Stimulated activated CD4-positive, alpha-beta T cell treated with anti-CD3 and anti-CD28 coated beads, TNF-alpha, amount 100 ng/mL, for 48 hours (primary cell): ENCODE data around the gene PADI3.

ENCODE experiments used
- DNase-seq, 3 donors: peaks; one replicate each; pipeline ENCODE4 v3.0.0-alpha.2; 2020; ENCODE audit warnings: low read depth in 3 of 3

The PADI3 gene

DNA sequence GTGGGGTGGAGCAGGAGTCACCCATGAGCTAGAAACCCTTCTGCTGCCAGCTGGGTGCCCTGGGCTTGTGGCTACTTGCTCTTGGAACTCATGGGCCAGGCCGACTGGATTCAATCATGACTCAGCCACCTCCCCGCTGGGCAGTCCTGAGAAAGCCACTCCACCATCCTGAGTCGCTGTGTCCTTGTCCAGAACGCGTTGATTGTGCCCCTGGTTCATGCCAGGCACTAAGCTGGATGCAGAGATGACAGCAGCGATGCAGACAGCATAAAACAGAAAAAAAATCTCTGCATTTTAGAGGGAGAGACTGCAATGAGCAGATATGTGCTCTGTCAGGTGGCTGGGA lies 33.4 kb upstream of the PADI3 start:
- DNase-seq, result no peak

DNA sequence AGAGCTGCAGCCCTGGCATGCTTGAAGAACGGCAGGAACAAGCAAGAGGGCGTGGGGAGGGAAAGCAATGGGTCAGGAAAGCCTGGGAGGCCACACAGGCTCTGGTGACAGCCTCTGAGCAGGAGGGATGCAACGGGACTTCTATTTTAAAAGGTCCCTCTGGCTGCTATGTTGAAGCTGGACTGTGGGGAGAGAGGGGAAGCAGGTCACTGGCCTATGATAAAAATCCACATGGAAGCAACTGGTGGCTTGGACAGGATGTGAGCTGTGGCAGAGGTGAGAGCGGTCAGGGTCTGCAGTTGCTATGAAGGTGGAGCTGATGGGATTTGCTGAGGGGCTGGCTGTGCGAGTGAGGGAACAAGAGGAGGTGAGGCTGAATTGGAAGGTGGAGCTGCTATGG lies 32.8 kb upstream of the PADI3 start:
- DNase-seq, result no peak

DNA sequence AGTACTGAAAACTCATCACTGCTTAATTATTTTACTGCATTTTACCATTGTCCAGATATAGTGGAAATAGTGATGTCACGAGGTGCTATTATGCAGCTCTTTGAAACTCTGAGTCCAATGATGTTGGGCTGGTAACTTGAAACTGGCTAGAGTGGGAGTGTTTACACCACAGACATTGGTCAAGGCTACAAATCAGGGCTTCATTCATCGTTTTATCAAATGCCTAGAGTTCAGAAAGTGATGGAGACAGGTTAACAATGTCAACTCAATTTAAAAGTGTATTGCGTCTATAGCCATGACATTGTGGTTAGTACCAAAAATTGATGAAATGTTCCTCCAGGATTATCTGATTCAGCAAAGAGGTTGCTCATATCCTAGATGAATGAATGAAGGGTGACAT lies 31.3 kb upstream of the PADI3 start:
- no peak for DNase-seq

DNA sequence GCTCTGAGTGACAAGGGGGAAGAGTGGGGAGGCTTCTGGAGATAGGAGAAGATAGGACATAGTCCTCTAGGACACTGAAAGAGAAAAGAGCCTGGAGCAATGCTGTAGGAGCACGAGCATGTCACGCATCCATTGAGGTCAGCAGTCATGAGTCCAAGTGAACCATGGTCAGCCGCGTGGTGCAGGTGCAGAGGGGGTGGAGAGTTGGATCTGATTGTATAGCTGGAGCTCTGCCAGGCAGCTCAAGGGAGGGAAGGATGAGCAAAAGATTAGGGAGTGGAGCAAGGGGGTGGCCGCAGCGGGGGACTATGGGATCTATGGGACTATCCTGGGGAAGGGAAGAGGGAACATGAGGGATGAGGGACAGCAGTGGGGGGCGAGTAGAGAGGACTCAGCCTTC lies 30.0 kb upstream of the PADI3 start:
- DNase-seq, result no peak

DNA sequence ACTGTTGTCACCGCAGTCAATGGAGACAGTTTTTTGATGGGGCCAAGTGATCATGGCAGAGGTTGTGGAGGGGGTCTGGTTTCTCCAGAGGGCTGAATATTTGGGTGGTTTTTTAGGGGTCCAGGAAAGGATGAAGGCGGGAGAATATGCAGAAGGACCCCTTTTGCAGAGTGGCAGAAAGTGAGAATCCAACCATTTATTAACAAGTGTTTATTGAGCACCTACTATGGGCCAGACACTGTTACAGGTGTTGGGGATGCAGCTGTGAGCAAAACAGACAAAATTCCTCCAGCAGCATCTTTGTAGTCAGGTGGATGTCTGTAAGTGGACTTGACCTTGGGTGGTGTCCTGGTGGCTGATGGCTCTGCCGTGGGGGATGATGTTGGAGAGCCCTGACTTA lies 28.6 kb upstream of the PADI3 start:
- no peak for DNase-seq

GRCh38 chr1:17222557-17222956 lies 26.3 kb upstream of the PADI3 start:
- no peak for DNase-seq

DNA sequence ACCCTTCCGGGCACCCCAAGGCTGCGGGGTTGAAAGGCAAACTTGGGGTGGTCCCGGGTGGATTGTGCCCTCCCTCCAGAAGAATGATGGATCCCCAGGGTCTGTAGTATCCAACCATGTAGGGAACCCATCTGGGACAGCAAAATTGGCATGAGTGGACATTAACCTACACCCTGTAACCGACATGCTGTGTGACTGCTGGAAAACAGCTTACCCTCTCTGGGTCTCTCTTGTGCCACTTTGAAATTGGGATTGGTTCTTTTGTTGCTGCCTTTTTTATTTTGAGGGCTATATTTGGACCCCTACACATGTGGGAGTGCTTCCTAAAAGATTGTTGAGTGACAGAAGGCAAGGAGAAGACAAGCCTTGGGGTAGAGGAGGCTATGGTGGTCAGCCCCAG lies 24.5 kb upstream of the PADI3 start:
- DNase-seq, result no peak

DNA sequence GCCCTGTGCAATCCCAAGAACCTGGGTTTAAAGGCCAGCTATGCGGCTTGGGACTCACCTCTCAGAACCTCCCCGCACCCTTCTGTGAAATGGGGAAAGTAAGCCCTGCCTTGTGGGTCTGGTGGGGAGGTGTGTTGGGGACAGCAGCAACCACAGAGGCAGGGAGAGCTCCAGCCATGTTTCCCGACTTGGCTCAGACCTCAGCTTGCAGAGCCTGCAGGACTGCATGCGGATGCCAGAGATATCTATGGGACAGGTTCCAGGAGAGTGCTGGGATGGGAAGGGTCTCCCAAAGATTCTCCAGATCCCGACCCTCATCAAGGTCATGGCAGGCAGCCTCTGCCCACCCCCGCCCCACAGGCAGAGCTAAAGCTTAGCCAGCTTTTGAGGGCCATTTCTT lies 23.8 kb upstream of the PADI3 start:
- DNase-seq, result no peak

DNA sequence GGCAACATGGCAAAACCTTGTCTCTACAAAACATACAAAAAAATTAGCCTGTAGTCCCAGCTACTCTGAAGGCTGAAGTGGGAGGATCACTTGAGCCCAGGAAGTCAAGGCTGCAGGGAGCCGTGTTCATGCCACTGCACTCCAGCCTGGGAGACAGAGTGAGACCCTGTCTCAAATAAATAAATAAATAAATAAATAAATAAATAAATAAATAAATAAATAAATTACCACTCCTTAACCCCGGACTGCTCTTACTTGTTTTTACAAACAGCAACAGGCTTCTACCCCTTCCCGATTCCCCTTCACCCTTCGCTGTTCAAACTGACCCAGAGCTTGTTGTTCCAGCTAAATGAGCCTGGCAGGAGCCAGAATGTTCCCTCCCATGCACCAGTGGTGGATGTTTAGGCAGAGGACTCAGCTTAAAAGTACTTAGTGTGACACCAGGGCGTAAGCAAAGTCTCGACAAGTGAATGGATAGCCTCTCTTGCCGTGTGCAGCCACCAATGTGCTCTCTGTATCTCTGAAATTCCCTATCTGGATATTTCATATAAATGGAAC lies 21.5 kb upstream of the PADI3 start:
- DNase-seq, result no peak

- DNase-seq, result no peak
Observed at GRCh38 chr1:17228619-17229018, 20.3 kb upstream of the PADI3 start.

GRCh38 chr1:17229379-17229778 lies 19.5 kb upstream of the PADI3 start:
- DNase-seq, result no peak

- DNase-seq, result no peak
Observed at GRCh38 chr1:17230106-17230505, 18.8 kb upstream of the PADI3 start.

- no peak for DNase-seq
Observed at GRCh38 chr1:17230671-17231310, 18.1 kb upstream of the PADI3 start.

- no peak for DNase-seq
Observed at GRCh38 chr1:17232759-17233661, 15.9 kb upstream of the PADI3 start.

DNA sequence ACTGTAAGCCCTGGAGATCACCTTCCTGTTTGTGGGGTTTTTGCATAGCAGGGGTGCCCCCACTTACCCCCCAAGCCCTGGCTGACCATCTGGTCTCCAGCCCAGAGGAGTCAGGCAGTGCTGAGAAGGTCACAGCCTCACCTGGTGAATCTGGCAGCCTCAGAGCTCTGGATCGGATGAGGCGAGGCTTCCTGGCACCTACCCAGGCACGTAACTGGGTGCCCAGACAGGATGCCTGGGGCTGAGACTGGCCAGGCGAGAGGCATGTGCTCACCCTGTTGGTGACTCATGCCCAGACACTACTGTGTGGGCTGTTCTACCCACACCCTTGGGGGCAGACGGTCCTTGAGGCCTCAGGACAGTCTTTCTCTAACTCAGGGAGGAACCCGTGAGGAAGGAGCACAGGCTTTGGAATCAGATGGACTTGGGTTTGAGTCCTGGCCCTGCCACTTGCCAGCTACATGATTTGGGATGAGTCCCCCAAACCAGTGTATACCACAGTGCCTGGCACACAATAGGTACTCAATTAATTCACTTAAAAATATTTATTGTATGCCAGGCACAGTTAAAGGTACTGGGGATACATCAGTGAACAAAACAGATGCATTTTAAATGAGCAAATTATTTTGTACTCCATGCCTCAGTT lies 15.1 kb upstream of the PADI3 start:
- DNase-seq, result no peak

- no peak for DNase-seq
Observed at GRCh38 chr1:17234405-17234804, 14.5 kb upstream of the PADI3 start.

DNA sequence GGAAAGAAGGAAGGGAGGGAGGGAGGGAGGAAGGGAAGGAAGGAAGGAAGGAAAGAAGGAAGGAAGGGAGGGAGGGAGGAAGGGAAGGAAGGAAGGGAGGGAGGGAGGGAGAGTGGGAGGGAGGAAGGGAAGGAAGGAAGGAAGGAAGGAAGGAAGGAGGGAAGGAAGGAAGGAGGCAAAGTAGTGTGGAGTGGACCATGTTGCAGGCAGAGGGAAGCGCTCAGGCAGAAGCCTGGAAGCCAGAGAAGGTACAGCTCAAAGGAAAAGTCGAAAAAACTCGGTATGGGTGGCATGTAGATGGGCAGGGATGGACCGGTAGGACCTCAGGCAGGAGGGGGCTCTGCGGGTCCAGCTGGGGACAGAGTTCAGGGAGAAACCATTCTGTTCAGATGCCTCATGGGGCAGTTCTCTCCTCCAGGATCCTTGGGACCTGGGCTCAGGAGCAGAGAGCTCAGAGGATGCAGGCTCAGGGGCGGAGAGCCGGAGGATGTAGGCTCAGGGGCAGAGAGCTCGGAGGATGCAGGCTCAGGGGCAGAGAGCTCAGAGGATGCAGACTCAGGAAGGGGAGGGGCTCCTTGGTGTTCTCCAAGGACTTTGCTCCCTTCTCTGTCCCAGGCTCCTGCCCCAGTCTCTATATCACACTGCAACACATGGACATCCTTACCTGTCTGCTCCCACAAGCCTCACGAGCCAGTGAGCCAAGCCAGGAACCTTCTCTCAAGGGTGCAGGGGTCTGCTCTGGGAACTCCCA lies 13.6 kb upstream of the PADI3 start:
- DNase-seq, result no peak

- peak; percentile 73 to 90 (median 88) for DNase-seq
Observed at GRCh38 chr1:17236779-17237560, 11.9 kb upstream of the PADI3 start.

DNA sequence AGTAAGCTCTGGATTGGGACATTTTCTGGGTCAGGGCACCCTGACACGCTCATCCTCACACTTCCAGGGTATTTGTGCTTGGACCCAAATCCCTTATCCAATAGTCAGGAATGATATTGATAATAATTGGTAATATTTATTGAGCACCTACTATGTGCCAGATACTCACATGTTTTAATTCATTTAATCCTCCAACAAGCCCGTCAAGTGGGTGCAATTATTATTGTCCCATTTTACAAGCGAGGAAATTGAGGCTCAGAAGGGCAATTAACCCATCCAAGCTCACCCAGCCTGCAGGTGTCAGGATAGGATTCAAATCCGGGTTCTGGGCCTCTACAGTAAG lies 11.4 kb upstream of the PADI3 start:
- DNase-seq, result no peak

DNA sequence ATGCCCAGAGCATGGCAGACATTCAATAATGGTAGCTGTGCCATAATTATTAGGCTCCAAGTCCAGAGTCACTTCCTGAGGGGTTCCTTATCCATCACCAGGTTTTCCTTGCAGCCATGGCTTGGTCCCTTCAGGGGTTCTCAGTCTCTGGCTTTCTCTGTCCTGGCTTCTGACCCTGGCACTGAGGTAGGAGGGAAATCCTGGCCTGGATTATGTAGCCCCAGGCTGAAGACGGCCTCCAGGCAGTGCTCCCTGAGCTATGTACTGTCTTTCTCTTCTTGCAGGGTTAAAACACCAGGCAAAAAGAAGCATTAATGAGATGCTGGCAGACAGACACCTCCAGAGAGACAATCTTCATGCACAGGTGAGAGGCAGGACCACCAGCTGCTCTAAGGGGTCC lies 9.5 kb upstream of the PADI3 start:
- DNase-seq, result peak in 1 of 3 donors; percentile 2
